NCI-H526 treated with DMSO at 0.1 percent for 48 hours (cell line): ENCODE measurements around the gene RGL2.
"Not testable (repeated sequence)": the region's sequence is repeated elsewhere in the genome, so short reads cannot be mapped to it uniquely, and the experiment has no call there.

Experiments used
- DNase-seq: peaks from one replicate; lab custom pipeline; 2025; lab: John Stamatoyannopoulos, UW

Gene RGL2

GRCh38 chr6:33294086-33294823 lies 4.5 kb downstream of the RGL2 start:
- DNase-seq, result no peak

- DNase-seq, result no peak
Measured at GRCh38 chr6:33292996-33293682, 5.6 kb downstream of the RGL2 start.

- no peak for DNase-seq
Measured at GRCh38 chr6:33290459-33290858, 8.3 kb downstream of the RGL2 start.

GRCh38 chr6:33289784-33290315 lies 8.9 kb downstream of the RGL2 start:
- DNase-seq, result no peak

GRCh38 chr6:33288921-33289783 lies 9.6 kb downstream of the RGL2 start, which contains the start of the genes PFDN6 and WDR46:
PFDN6 (plus strand) TSS chr6:33289601; CDS start chr6:33289857, 256 bp downstream.
WDR46 (minus strand) TSS chr6:33289239; CDS start chr6:33289170, 69 bp downstream.
- peak; percentile 92 for DNase-seq

- DNase-seq, result no peak
Measured at GRCh38 chr6:33288141-33288920, 10.4 kb downstream of the RGL2 start.

GRCh38 chr6:33286946-33287914 lies 11.5 kb downstream of the RGL2 start:
- no peak for DNase-seq

GRCh38 chr6:33285214-33285613 lies 13.5 kb downstream of the RGL2 start:
- not testable (repeated sequence) for DNase-seq

- DNase-seq, result no peak
Measured at GRCh38 chr6:33280539-33280938, 18.2 kb downstream of the RGL2 start.

- peak; percentile 48 for DNase-seq
Measured at GRCh38 chr6:33279971-33280511, 18.7 kb downstream of the RGL2 start.

GRCh38 chr6:33279257-33279695 lies 19.5 kb downstream of the RGL2 start:
- DNase-seq, result no peak

- no peak for DNase-seq
Measured at GRCh38 chr6:33278810-33279209, 19.9 kb downstream of the RGL2 start.

GRCh38 chr6:33278392-33278741 lies 20.4 kb downstream of the RGL2 start:
- no peak for DNase-seq

GRCh38 chr6:33277663-33278391 lies 20.9 kb downstream of the RGL2 start:
- DNase-seq, result no peak

GRCh38 chr6:33276864-33277662 lies 21.7 kb downstream of the RGL2 start, which contains the start of gene B3GALT4:
B3GALT4 (plus strand) TSS chr6:33277123; CDS start chr6:33277420, 297 bp downstream.
- peak; percentile 76 for DNase-seq

- no peak for DNase-seq
Measured at GRCh38 chr6:33276581-33276863, 22.2 kb downstream of the RGL2 start.

GRCh38 chr6:33275795-33276580 lies 22.8 kb downstream of the RGL2 start:
- not testable (repeated sequence) for DNase-seq
